ENCODE data around the gene FHOD3.

FHOD3 gene

DNA sequence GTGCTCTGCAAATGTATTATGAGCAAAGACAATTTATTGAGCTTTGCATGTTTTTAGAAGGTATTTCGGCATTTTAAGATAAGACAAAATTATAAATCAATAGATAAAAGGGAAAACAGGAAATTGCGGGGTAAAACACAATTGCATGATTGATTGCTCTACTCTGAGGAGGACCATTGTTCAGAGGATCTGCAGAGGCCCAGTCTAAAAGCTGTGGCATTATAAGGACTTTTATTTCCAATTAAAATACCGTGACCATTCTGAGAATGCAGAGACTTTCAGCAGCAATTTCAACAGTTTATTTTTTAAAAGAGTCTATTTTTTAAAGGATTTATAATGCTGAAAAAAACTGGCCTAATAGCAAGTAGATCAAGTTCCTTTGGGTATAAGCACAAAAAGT, 469.3 kb downstream of the FHOD3 start:
- no peak overlapping the region for H3K4me2 ChIP-seq (ENCODE audit: low read depth, low read length)
- H3K4me3 ChIP-seq (ENCODE audit: low read length) = no peak overlapping the region
- H3K4me1 ChIP-seq (ENCODE audit: low read length) = peaks cover 11% of the 10 kb centered on the region; the same call in 1 of the 2 replicates
- H3K79me2 ChIP-seq (ENCODE audit: low read length) = no peaks in the 10 kb centered on the region
- no peak for TF ChIP-seq CTCF (IDR thresholded peaks at IDR 0.05; ENCODE audit: low read length)
- no peak for TF ChIP-seq EZH2phosphoT487 (IDR thresholded peaks at IDR 0.05; ENCODE audit: low read length)
- no peak for TF ChIP-seq EZH2 (optimal IDR thresholded peaks at IDR 0.05; ENCODE audit: low read depth, low read length)
- no peaks in the 10 kb centered on the region for H3K27me3 ChIP-seq (replicated peaks; ENCODE audit: insufficient read depth, low read length)
- H3F3A ChIP-seq (ENCODE audit: insufficient read depth, low read length) = no peaks in the 10 kb centered on the region
- no peak for DNase-seq
- no peaks in the 10 kb centered on the region for H3K36me3 ChIP-seq (replicated peaks; ENCODE audit: insufficient read depth, low read length)
- H2AFZ ChIP-seq (ENCODE audit: low read length) = no peak overlapping the region
- H4K20me1 ChIP-seq (ENCODE audit: insufficient read depth, low read length) = no peaks in the 10 kb centered on the region
- H3K9me2 ChIP-seq (replicated peaks; ENCODE audit: insufficient read depth, low read length) = no peaks in the 10 kb centered on the region
- no peak overlapping the region for H3K9ac ChIP-seq (ENCODE audit: low read length)
- H3K27ac ChIP-seq (ENCODE audit: low read length) = no peak overlapping the region
- no peaks in the 10 kb centered on the region for H3K9me3 ChIP-seq (replicated peaks; ENCODE audit: insufficient read depth, low read length)

DNA sequence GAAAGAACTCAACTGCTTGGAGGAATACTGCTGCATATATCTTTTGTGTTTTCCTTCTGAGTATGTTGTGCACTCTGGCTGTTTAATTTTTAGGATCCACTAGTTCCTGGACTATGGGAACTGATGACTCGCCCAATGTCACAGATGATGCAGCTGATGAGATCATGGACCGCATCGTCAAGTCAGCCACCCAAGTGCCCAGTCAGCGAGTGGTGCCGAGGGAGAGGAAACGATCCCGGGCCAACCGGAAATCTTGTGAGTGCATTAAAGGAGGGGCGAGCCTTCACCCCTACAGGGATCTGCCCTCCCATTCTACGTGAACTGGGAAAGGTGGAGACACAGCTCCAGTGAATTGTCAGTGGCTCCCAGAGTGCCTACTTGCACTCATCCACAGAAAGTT, 471.7 kb downstream of the FHOD3 start:
- Histone ChIP-seq H3K4me1 (ENCODE audit: low read length) (peaks cover 12% of the 10 kb centered on the region; the same call in 1 of the 2 replicates), H3F3A (ENCODE audit: insufficient read depth, low read length) (no peaks in the 10 kb centered on the region), H3K4me2 (ENCODE audit: low read depth, low read length) (no peak overlapping the region), H3K27ac (ENCODE audit: low read length) (no peak overlapping the region), H3K36me3 (replicated peaks; ENCODE audit: insufficient read depth, low read length) (no peaks in the 10 kb centered on the region), H3K9me3 (replicated peaks; ENCODE audit: insufficient read depth, low read length) (no peaks in the 10 kb centered on the region), H2AFZ (ENCODE audit: low read length) (no peak overlapping the region), H3K79me2 (ENCODE audit: low read length) (no peaks in the 10 kb centered on the region), H3K9ac (ENCODE audit: low read length) (no peak overlapping the region), H3K4me3 (ENCODE audit: low read length) (no peak overlapping the region), H4K20me1 (ENCODE audit: insufficient read depth, low read length) (no peaks in the 10 kb centered on the region), H3K27me3 (replicated peaks; ENCODE audit: insufficient read depth, low read length) (no peaks in the 10 kb centered on the region), H3K9me2 (replicated peaks; ENCODE audit: insufficient read depth, low read length) (no peaks in the 10 kb centered on the region)
- TF ChIP-seq EZH2phosphoT487 (IDR thresholded peaks at IDR 0.05; ENCODE audit: low read length) = no peak
- DNase-seq = no peak

- no peaks in the 10 kb centered on the region for H3K27me3 ChIP-seq (replicated peaks; ENCODE audit: insufficient read depth, low read length)
- H3K4me3 ChIP-seq (ENCODE audit: low read length) = no peak overlapping the region
- H3K4me2 ChIP-seq (ENCODE audit: low read depth, low read length) = no peak overlapping the region
- no peak overlapping the region for H2AFZ ChIP-seq (ENCODE audit: low read length)
- H3K36me3 ChIP-seq (replicated peaks; ENCODE audit: insufficient read depth, low read length) = no peaks in the 10 kb centered on the region
- DNase-seq = no peak
- no peaks in the 10 kb centered on the region for H3K9me2 ChIP-seq (replicated peaks; ENCODE audit: insufficient read depth, low read length)
- no peak overlapping the region for H3K27ac ChIP-seq (ENCODE audit: low read length)
- H3K9me3 ChIP-seq (replicated peaks; ENCODE audit: insufficient read depth, low read length) = no peaks in the 10 kb centered on the region
- no peaks in the 10 kb centered on the region for H4K20me1 ChIP-seq (ENCODE audit: insufficient read depth, low read length)
- peaks cover 13% of the 10 kb centered on the region; the same call in 1 of the 2 replicates for H3K4me1 ChIP-seq (ENCODE audit: low read length)
- H3K9ac ChIP-seq (ENCODE audit: low read length) = no peak overlapping the region
- H3K79me2 ChIP-seq (ENCODE audit: low read length) = no peaks in the 10 kb centered on the region
- no peak for TF ChIP-seq EZH2 (optimal IDR thresholded peaks at IDR 0.05; ENCODE audit: low read depth, low read length)
- peak; percentile 43 for TF ChIP-seq CTCF (IDR thresholded peaks at IDR 0.05; ENCODE audit: low read length)
- no peak for TF ChIP-seq EZH2phosphoT487 (IDR thresholded peaks at IDR 0.05; ENCODE audit: low read length)
- H3F3A ChIP-seq (ENCODE audit: insufficient read depth, low read length) = no peaks in the 10 kb centered on the region
Observed at GRCh38 chr18:36769611-36770314, 472.2 kb downstream of the FHOD3 start.

- Histone ChIP-seq H3F3A (ENCODE audit: insufficient read depth, low read length) (no peaks in the 10 kb centered on the region), H3K4me2 (ENCODE audit: low read depth, low read length) (no peak overlapping the region), H3K9me2 (replicated peaks; ENCODE audit: insufficient read depth, low read length) (no peaks in the 10 kb centered on the region), H2AFZ (ENCODE audit: low read length) (no peak overlapping the region), H3K27me3 (replicated peaks; ENCODE audit: insufficient read depth, low read length) (no peaks in the 10 kb centered on the region), H3K36me3 (replicated peaks; ENCODE audit: insufficient read depth, low read length) (no peaks in the 10 kb centered on the region), H3K27ac (ENCODE audit: low read length) (no peak overlapping the region), H4K20me1 (ENCODE audit: insufficient read depth, low read length) (no peaks in the 10 kb centered on the region), H3K79me2 (ENCODE audit: low read length) (no peaks in the 10 kb centered on the region), H3K9ac (ENCODE audit: low read length) (no peak overlapping the region), H3K4me3 (ENCODE audit: low read length) (no peak overlapping the region), H3K4me1 (ENCODE audit: low read length) (peaks cover 20% of the 10 kb centered on the region; the same call in 1 of the 2 replicates), H3K9me3 (replicated peaks; ENCODE audit: insufficient read depth, low read length) (no peaks in the 10 kb centered on the region)
- DNase-seq = no peak
- TF ChIP-seq EZH2 (optimal IDR thresholded peaks at IDR 0.05; ENCODE audit: low read depth, low read length) = no peak
- TF ChIP-seq EZH2phosphoT487 (IDR thresholded peaks at IDR 0.05; ENCODE audit: low read length) = no peak
- TF ChIP-seq CTCF (IDR thresholded peaks at IDR 0.05; ENCODE audit: low read length) = no peak
Observed at GRCh38 chr18:36770315-36770946, 472.9 kb downstream of the FHOD3 start.

Measured in MM.1S (cell line).